Stimulated activated CD8-positive, alpha-beta memory T cell treated with anti-CD3 and anti-CD28 coated beads, Interleukin-4, amount 100 ng/mL, for 1 hour (primary cell): ENCODE measurements around the gene HDAC10.

ENCODE experiments used
- DNase-seq, 2 donors: peaks; one replicate each; pipeline ENCODE4 v3.0.0-alpha.2; 2020; ENCODE audit warnings: low read depth in 2 of 2, low spot score in 1 of 2

HDAC10 gene

GRCh38 chr22:50270666-50271394 lies 19.8 kb upstream of the HDAC10 start:
- DNase-seq = peak in 1 of 2 donors; percentile 46

GRCh38 chr22:50269970-50270665 lies 19.1 kb upstream of the HDAC10 start, which contains the start of gene MAPK11:
Gene MAPK11 (minus strand): TSS chr22:50270380. CDS start chr22:50270292, 88 bp downstream.
- DNase-seq = peak in 1 of 2 donors; percentile 47

GRCh38 chr22:50269573-50269969 lies 18.5 kb upstream of the HDAC10 start:
- no peak for DNase-seq

- no peak for DNase-seq
Measured at GRCh38 chr22:50268655-50269113, 17.6 kb upstream of the HDAC10 start.

- no peak for DNase-seq
Measured at GRCh38 chr22:50267591-50268390, 16.7 kb upstream of the HDAC10 start.

- DNase-seq = no peak
Measured at GRCh38 chr22:50266994-50267393, 15.9 kb upstream of the HDAC10 start.

GRCh38 chr22:50264946-50265669 lies 14.0 kb upstream of the HDAC10 start:
- no peak for DNase-seq

GRCh38 chr22:50264104-50264745 lies 13.2 kb upstream of the HDAC10 start:
- no peak for DNase-seq

GRCh38 chr22:50262973-50263617 lies 12.0 kb upstream of the HDAC10 start:
- DNase-seq = no peak

- no peak for DNase-seq
Measured at GRCh38 chr22:50262460-50262911, 11.4 kb upstream of the HDAC10 start.

- DNase-seq = no peak
Measured at GRCh38 chr22:50261615-50262459, 10.8 kb upstream of the HDAC10 start, which contains the start of gene MAPK12. Gene MAPK12 (minus strand): TSS chr22:50261683. CDS start chr22:50261509, 174 bp downstream.

- DNase-seq = no peak
Measured at GRCh38 chr22:50260801-50261614, 9.9 kb upstream of the HDAC10 start.

GRCh38 chr22:50260434-50260800 lies 9.4 kb upstream of the HDAC10 start:
- no peak for DNase-seq

GRCh38 chr22:50259302-50259701 lies 8.2 kb upstream of the HDAC10 start:
- DNase-seq = no peak

GRCh38 chr22:50258361-50259292 lies 7.6 kb upstream of the HDAC10 start:
- no peak for DNase-seq

GRCh38 chr22:50257451-50258360 lies 6.6 kb upstream of the HDAC10 start:
- DNase-seq = no peak
